GOT3 (cell line): ENCODE data around the gene MCCC1.

Source experiments
- DNase-seq: peaks from one replicate; lab custom pipeline; 2025; ENCODE audit warnings: mixed read lengths; lab: John Stamatoyannopoulos, UW

The MCCC1 gene

DNA sequence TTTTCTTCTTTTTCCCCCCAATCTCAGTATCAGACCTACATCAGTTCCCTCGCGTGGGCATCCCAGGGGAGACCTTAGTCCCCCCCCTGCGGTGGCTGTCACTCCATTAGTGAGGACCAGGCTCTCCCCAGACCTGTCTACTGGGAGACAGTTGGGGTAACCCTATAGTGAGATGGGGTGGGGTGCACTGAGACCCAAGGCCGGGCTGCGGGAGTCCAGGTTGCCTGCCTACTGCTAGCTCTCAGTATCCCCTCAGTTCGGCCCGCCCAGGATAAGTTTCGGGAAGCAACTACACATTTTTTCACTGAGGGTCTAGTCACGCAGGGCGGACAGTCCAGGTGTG, 118.3 kb downstream of the MCCC1 start:
- no peak for DNase-seq

DNA sequence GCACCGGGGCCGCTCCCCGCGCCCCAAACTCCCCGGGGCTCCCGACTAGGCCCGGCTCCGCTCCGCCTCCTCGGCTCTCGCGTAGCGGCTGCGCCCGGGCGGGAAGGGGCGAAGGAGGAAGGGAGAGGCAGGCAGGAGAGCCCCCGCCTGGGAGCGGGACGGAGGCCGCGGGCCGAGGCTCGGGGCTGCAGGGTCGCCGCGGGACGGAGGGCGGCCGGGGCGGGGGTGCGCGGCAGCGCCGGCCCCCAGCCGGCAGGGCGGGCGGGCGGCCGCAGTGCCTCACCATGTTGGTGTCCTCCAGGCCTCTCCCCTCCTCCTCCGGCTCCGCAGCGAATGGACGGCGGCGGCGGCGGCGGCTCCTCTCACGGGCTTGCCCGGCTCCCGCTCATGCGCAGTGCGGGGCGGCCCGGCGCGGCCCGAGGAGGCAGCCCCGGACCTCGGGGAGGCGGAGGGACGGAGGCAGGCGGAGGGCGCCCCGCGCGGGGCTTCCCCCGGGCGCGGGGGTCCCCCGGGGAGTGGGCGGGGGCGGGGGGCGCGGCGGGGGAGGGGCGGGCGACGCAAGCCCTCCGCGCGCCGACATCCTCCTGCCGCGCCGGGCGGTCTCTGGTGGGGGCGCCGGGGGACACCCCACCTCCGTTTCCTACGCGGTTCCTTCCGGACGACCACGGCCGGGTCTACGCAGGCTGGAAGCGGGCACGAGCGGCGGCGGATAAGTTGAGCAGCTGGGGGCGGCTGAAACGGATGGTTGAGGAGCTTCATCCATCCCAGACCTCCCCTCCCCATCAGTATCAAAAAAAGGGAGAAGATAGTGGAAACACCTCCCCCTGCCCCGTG, 118.9 kb downstream of the MCCC1 start, which contains the start of gene DCUN1D1:
DCUN1D1 (minus strand) TSS at position 335 of the 834 bp plus-strand sequence; CDS start at position 286, 49 bp downstream.
- peak; percentile 76 for DNase-seq

DNA sequence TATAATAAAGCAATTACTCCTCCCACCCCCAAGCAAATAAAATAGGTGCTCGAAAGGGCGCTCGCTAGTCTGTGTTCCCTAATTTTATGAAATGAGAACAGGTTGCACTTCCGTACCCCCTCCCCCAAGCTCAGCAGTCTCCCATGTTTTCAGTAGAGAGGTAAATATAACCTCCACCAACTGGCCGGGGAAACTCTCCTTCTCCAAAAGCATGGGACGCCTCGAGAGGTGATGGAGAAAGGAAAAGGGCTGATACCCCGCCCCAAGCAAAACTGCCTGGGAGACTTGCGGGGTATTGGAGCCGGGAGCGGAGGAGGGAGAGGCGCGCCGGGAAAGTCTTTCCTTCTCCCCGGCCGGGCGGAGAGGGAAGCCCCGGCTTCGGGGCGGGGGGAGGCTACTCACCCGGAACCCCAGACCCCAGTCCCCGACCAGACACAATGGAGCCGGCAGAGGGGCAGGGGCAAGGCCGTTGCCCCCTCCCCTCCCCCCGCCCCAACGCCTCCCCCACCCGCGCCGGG, 119.6 kb downstream of the MCCC1 start:
- no peak for DNase-seq

DNA sequence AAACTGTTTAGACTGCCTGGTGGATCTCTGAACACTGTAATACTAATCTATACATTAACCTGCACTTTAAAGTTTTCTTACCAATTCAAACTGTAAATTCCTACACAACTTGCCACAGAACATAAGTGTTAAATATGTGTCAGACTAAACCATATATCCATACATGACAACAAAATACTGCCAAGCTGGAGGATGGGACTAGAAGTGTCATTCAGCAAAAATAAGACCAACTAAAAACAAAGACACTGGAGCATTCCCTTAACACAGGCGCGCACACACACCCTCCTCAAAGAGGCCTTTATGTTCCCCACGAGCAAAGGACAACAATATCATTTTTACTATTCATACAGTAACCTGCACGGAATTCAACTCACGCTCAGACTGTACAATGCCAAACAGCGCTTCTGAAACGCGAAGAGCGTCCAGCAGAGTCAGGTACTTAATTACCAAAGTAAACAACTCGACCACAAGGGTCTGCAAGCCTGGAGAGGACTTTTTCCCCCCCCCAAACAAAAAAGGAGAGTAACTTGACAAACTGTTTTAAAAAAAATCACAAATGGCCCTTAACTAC, 120.1 kb downstream of the MCCC1 start:
- DNase-seq: no peak

DNA sequence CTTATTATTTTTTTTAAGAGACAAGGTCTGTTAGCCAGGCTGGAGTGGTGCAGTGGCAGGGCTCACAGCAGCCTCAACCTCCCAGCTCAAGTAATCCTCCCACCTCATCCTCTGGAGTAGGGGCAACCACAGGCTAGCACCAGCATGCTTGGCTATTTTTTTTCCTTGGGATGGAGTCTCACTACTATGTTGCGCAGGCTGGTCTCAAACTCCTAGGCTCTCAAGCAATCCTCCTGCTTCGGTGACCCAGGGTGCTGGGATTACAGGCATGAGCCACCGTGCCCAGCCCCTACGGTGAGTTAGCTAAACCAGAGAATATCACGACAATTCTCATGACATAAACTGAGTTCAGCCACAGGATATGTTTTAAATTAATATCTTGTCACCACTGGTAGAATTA, 120.9 kb downstream of the MCCC1 start:
- no peak for DNase-seq

DNA sequence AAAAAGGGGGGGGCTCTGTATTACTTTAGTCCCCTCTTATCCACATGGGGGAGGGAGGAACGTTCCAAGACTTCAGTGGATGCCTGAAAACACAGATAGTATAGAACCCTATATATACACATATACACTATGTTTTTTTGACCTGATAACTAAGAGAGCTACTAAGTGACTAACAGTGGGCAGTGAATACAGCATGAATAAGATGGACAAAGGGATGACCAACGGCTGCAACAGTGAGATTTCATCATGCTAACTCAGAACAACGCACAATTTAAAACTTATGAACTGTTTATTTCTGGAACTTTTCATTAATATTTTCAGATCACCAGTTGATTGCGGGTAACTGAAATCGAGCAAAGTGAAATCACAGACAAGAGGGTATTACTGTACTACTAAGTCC, 126.2 kb downstream of the MCCC1 start:
- no peak for DNase-seq

DNA sequence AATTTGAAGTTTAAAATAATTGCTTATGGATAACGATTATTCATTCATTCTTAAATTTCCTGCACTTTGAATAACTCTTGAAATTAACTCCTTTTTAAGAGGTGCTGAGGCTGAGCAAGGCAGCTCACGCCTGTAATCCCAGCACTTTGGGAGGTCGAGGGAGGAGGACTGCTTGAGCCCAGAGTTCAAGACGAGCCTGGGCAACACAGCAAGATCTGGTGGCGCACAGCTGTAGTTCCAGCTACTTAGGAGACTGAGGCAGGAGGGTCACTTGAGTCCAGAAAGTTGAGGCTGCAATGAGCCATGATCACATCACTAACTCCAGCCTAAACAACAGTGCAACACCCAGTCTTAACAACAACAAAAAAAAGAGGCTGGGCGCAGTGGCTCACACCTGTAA, 126.9 kb downstream of the MCCC1 start:
- DNase-seq: no peak

DNA sequence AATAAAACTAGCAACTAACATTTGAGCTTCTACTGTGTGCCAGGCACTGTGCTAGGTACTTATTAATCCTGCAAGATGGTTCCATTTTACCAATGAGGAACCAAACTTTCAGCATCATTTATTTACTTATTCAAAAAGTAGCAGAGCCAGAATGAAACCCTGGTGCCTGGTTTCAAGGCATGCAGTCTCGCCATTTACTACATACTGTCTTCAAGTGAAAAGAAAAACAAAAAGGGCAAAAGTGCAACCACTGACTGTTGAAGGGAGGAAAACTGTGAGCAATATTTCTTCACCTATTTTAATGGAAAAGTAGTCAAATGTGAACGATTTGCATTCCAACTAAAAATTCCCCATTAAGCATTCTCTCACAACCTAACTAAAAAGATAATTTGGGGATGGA, 127.7 kb downstream of the MCCC1 start:
- DNase-seq: no peak

DNA sequence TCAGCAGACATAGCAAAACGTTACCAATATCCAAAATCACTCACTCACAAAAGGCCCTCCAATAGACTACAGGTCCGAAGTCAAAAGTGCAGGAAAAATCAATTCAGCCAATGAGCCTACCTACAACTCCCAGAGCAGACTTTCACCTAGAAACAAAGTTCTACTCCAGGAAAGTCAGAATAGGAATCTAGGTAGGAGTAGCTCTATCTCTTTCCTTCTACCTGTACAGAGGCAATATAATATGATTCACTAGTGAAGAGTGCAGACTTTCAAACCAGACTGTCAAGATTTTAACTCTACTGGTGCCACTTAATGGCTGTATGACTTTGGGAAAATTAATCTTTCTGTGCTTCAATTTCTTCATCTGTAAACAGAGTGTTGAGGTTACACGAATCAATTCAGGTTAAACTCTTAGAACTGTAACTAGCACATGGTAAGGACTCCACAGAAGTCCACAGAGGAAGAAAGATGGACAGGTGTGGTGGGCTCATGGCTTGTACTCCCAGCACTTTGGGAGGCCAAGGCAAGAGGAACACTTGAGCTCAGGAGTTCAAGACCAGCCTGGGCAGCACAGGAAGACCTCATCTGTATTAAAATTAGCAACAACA, 128.4 kb downstream of the MCCC1 start:
- no peak for DNase-seq

DNA sequence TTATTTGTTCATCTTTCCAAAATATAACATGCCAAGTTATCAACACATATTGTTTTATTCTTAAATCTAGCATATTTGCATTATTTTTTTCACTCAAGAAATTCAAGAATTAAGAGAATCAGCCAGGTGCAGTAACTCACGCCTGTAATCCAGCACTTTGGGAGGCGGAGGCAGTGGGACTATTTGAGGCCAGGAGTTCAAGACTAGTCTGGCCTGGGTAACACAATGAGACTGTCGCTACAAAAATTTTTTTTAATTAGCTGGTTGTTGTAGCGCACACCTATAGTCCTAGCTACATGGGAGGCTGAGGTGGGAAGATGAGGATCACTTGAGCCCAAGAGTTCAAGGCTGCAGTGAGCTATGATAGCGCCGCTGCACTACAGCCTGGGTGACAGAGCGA, 129.4 kb downstream of the MCCC1 start:
- DNase-seq: no peak

DNA sequence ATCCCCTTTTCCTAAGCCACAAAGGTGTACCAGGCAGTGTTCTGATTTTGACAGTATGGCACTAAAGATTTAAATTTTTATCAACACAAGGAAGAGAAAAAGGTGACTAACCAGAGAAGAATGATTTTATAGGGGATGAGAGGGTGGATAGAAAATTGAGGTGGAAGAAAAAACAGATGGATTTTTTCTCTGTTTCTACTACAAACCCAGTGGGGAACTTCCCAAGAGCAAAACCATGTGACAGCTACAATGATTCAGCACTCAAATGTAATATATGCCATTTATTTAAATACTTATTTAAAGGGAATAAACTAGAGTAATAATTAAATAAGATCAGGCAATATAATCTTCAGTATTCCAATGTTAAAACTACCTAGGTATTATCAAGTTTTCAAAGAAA, 130.0 kb downstream of the MCCC1 start:
- DNase-seq: no peak

DNA sequence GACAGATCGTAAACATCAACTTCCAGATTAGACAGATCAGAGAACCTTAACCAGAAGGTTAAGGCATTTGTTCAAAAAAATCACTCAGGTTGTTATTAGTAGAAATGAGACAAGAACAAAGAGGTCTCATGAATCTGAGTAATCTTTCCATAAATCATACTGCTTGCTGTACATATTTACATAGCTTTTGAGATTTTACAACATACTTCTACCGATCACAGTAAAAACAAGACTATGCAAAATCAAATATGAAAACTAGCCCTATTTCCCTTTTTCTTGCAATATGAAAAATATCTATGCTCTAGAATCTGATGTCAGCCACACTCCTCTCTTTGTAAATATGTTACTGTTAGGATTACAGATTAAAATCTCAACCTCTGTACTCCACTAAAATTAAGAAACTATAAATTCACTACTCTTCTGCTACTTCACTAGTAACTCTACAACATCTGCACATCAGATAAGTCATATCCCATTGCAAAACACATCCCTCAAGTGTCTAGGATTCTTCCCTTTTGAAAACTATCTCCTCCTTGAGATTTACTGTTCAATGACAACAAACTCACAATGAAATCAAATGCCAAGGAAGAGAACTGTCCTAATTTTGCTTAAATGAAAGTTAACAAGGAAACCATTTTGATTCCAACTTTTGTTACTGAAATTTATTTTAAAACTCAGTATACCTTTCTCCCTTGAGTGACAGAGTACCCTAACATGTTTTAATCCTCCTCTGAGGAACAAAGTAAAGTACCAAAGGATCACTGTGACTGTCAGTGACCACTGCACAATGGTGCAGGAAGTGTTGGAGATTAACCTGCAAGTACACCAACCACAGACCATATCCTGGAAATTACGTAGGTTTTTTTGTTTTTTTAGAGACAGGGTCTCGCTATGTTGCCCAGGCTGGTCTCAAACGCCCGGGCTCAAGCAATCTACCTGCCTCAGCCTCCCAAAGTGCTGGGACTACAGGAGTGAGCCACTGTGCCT, 131.8 kb downstream of the MCCC1 start:
- DNase-seq: no peak

DNA sequence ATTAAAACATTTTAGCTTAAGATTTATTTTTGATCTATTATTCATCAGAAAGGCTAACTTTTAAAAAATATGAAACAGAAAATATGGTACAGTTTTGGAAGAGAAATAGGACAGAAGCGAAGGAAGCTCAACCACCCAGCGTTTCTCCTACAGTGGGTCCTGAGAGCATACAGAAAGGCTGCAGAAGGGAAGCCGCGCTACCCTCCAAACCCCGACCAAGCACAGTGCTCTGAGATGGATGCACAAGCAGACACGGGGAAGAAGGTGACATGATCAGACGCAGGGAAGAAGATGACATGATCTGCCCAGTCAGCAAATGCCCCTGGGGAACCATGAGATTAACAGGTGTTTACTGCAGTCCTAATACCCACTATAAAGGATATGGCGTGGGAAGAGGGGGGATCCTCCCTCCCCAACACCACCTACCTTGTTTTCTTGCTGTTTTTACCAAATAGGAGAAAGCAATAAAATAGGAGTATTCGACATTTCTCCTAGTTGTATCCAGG, 133.4 kb downstream of the MCCC1 start:
- DNase-seq: no peak
